OCI-LY3 (cell line): ENCODE data around the gene AOC1.

ENCODE experiments used
- EZH2phosphoT487 ChIP-seq: fragments of 200-600 bp; shearing (Covaris generic); IDR thresholded peaks from 2 replicates; pipeline ENCODE4 v1.6.1; 2018; ENCODE audit warnings: antibody characterized with exemption, mixed run types, low read depth
- TF ChIP-seq, protein P1 (sequence below): fragments of 200-600, 300-600 bp; sonication (generic); IDR thresholded peaks from 2 replicates; pipeline ENCODE4 v1.5.1; 2014; ENCODE audit warnings: antibody characterized with exemption, low read length, low read depth

- TF ChIP-seq, protein P1, sequence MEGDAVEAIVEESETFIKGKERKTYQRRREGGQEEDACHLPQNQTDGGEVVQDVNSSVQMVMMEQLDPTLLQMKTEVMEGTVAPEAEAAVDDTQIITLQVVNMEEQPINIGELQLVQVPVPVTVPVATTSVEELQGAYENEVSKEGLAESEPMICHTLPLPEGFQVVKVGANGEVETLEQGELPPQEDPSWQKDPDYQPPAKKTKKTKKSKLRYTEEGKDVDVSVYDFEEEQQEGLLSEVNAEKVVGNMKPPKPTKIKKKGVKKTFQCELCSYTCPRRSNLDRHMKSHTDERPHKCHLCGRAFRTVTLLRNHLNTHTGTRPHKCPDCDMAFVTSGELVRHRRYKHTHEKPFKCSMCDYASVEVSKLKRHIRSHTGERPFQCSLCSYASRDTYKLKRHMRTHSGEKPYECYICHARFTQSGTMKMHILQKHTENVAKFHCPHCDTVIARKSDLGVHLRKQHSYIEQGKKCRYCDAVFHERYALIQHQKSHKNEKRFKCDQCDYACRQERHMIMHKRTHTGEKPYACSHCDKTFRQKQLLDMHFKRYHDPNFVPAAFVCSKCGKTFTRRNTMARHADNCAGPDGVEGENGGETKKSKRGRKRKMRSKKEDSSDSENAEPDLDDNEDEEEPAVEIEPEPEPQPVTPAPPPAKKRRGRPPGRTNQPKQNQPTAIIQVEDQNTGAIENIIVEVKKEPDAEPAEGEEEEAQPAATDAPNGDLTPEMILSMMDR = no peak
- TF ChIP-seq EZH2phosphoT487 = no peak
Measured at GRCh38 chr7:150804802-150805201, 47.5 kb upstream of the AOC1 start.
